Smooth muscle cell (in vitro differentiated cells): Measurements from ENCODE around the gene EPN2. TPM values are rescaled to one million over a fixed set of nuclear protein-coding genes. Genes with fewer than 3 reads are reported as not detected.

Experiments used
- DNase-seq: peaks from one replicate; lab custom pipeline; 2025; ENCODE audit not compliant: unreplicated experiment; lab: John Stamatoyannopoulos, UW
- H2AFZ ChIP-seq: fragments of 200-600 bp; sonication (generic); 2 replicates; pipeline ENCODE4 v1.6.0; 2016; ENCODE audit warnings: antibody characterized with exemption, low read depth, mild to moderate bottlenecking
- H3F3A ChIP-seq: fragments of 200-600 bp; sonication (generic); 2 replicates; pipeline ENCODE4 v1.6.0; 2017; ENCODE audit warnings: antibody characterized with exemption, low read depth
- H3K27ac ChIP-seq: fragments of 200-600 bp; sonication (generic); 2 replicates; pipeline ENCODE4 v1.5.1; 2016; ENCODE audit warnings: low read depth, mild to moderate bottlenecking
- H3K27me3 ChIP-seq: fragments of 200-600 bp; sonication (generic); 2 replicates; pipeline ENCODE4 v1.6.1; 2016; ENCODE audit warnings: low read depth, mild to moderate bottlenecking
- H3K36me3 ChIP-seq: fragments of 200-600 bp; sonication (generic); 2 replicates; pipeline ENCODE4 v1.5.1; 2016; ENCODE audit warnings: low read depth
- H3K4me1 ChIP-seq: fragments of 200-600 bp; sonication (generic); 2 replicates; pipeline ENCODE4 v1.5.1; 2016; ENCODE audit warnings: low read depth
- H3K4me2 ChIP-seq: fragments of 200-600 bp; sonication (generic); 2 replicates; pipeline ENCODE4 v1.6.0; 2016; ENCODE audit warnings: mild to moderate bottlenecking
- H3K4me3 ChIP-seq: fragments of 200-600 bp; sonication (generic); 2 replicates; pipeline ENCODE4 v1.5.1; 2016; ENCODE audit warnings: mild to moderate bottlenecking
- H3K79me2 ChIP-seq: fragments of 200-600 bp; sonication (generic); 2 replicates; pipeline ENCODE4 v1.6.0; 2016; ENCODE audit warnings: low read depth, mild to moderate bottlenecking
- H3K9ac ChIP-seq: fragments of 200-600 bp; sonication (generic); 2 replicates; pipeline ENCODE4 v1.6.0; 2016; ENCODE audit warnings: low read depth
- H3K9me3 ChIP-seq: fragments of 200-600 bp; sonication (generic); replicated peaks from 2 replicates; pipeline ENCODE4 v1.5.1; 2016; ENCODE audit warnings: low read depth
- H4K20me1 ChIP-seq: fragments of 200-600 bp; sonication (generic); 2 replicates; pipeline ENCODE4 v1.6.0; 2016; ENCODE audit warnings: low read depth
- WGBS: methylation state at CpG from one replicate; pipeline ENCODE4 v1.1.7; 2016; ENCODE audit warnings: low lambda C conversion rate; 5-methylcytosine and 5-hydroxymethylcytosine counted together
- polyA plus RNA-seq: library from polyadenylated mRNA; unstranded; fragments of >200 nt; fragmentation: Nextera tagmentation; extraction: Ambion mirVana; gene quantifications from 2 replicates; pipeline ENCODE4 v1.2.1, GENCODE V29; 2016
- total RNA-seq: library from RNA; depleted of rRNA; stranded (reverse); fragments of >200 nt; gene quantifications from 2 replicates; pipeline ENCODE4 v1.2.3, GENCODE V29; 2014
- TF ChIP-seq, protein P1 (sequence below): fragments of 200-600 bp; sonication (generic); IDR thresholded peaks from 2 replicates; pipeline ENCODE4 v1.5.1; 2017; ENCODE audit warnings: borderline replicate concordance, mild to moderate bottlenecking, antibody characterized with exemption; ENCODE audit not compliant: insufficient read depth, poor library complexity, severe bottlenecking

The EPN2 gene
- total and polyA plus RNA-seq, 2 experiments from 2014 or later = 27.6 to 46.7 TPM

DNA sequence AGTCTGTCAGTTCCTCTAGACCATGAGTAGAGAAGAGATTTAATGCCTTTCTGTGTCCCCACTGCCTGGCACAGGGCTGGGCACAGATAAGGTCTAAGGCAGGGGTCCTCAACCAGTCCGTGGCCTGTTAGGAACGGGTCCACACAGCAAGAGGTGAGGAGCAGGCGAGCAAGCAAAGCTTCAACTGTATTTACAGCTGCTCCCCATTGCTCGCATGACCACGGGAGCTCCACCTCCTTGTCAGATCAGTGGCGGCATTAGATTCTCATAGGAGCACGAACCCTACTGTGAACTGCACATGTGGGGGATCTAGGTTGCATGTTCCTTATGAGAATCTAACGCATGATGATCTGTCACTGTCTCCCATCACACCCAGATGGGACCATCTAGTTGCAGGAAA lies 123.6 kb downstream of the EPN2 start:
- H3K9me3 ChIP-seq = no peaks in the 10 kb centered on the region
- H3K36me3 ChIP-seq = no peaks in the 10 kb centered on the region
- no peaks in the 10 kb centered on the region for H3F3A ChIP-seq
- H2AFZ ChIP-seq = no peak overlapping the region
- no peak overlapping the region for H3K4me2 ChIP-seq
- H4K20me1 ChIP-seq = no peaks in the 10 kb centered on the region
- H3K27ac ChIP-seq = no peak overlapping the region
- peaks cover 10% of the 10 kb centered on the region for H3K4me1 ChIP-seq
- no peaks in the 10 kb centered on the region for H3K27me3 ChIP-seq
- 90% methylated on average over 8 of the region's 8 CpGs for WGBS
- DNase-seq = no peak
- H3K9ac ChIP-seq = no peak overlapping the region
- no peaks in the 10 kb centered on the region for H3K79me2 ChIP-seq
- no peak overlapping the region for H3K4me3 ChIP-seq
- TF ChIP-seq, protein P1, sequence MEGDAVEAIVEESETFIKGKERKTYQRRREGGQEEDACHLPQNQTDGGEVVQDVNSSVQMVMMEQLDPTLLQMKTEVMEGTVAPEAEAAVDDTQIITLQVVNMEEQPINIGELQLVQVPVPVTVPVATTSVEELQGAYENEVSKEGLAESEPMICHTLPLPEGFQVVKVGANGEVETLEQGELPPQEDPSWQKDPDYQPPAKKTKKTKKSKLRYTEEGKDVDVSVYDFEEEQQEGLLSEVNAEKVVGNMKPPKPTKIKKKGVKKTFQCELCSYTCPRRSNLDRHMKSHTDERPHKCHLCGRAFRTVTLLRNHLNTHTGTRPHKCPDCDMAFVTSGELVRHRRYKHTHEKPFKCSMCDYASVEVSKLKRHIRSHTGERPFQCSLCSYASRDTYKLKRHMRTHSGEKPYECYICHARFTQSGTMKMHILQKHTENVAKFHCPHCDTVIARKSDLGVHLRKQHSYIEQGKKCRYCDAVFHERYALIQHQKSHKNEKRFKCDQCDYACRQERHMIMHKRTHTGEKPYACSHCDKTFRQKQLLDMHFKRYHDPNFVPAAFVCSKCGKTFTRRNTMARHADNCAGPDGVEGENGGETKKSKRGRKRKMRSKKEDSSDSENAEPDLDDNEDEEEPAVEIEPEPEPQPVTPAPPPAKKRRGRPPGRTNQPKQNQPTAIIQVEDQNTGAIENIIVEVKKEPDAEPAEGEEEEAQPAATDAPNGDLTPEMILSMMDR = no peak

DNA sequence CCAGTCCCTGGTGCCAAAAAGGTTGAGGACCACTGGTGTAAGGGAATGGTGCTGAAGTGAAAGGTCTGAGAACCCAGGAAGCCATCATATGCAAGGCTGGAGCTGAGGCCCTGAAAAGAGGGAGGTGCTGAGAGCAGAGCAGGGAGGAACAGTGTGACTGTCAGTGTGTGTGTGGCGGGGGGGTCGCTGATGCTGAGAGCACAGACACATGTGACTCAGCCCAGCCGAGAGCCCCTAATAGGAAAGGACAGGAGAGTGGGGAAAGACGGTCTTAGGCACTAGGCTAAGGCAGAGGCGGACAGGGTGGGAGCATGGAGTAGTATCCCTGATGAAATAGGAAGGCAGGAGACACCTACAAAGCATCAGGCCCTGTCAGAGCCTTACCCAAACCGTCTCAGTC lies 124.2 kb downstream of the EPN2 start:
- Histone ChIP-seq H3K79me2 (no peaks in the 10 kb centered on the region), H2AFZ (no peak overlapping the region), H3K9me3 (no peaks in the 10 kb centered on the region), H3K4me1 (peaks cover 10% of the 10 kb centered on the region), H3K27me3 (no peaks in the 10 kb centered on the region), H3F3A (no peaks in the 10 kb centered on the region), H4K20me1 (no peaks in the 10 kb centered on the region), H3K27ac (no peak overlapping the region), H3K4me3 (no peak overlapping the region), H3K36me3 (no peaks in the 10 kb centered on the region), H3K4me2 (peak overlapping the region; percentile 89), H3K9ac (no peak overlapping the region)
- no peak for DNase-seq
- TF ChIP-seq, protein P1 = no peak
- 56% methylated on average over 6 of the region's 6 CpGs for WGBS

DNA sequence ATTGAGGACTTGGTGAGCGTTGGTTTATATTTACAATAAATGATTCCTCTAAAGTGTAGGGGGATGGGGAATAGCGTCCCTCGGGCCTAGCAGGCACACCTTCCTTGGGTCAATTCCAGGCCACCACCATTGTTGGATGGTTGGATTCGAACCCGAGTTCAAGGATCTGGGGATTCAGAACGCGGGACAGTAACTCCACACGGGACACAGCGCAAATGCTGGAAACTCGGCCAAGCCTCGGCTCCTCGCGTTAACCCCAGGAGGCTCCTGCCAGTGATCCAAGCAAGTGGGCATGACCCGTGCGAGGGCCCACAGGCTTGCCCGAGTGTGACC lies 124.7 kb downstream of the EPN2 start:
- TF ChIP-seq, protein P1 = no peak
- no peak for DNase-seq
- 28% methylated on average over 16 of the region's 16 CpGs for WGBS
- no peaks in the 10 kb centered on the region for H3F3A ChIP-seq
- H4K20me1 ChIP-seq = no peaks in the 10 kb centered on the region
- peak overlapping the region; percentile 90 for H3K9ac ChIP-seq
- H3K27ac ChIP-seq = peak overlapping the region; percentile 91
- peak overlapping the region; percentile 71 for H2AFZ ChIP-seq
- H3K79me2 ChIP-seq = no peaks in the 10 kb centered on the region
- H3K27me3 ChIP-seq = no peaks in the 10 kb centered on the region
- no peaks in the 10 kb centered on the region for H3K36me3 ChIP-seq
- peaks cover 10% of the 10 kb centered on the region for H3K4me1 ChIP-seq
- H3K4me3 ChIP-seq = peak overlapping the region; percentile 81
- peak overlapping the region; percentile 89 for H3K4me2 ChIP-seq
- H3K9me3 ChIP-seq = no peaks in the 10 kb centered on the region

DNA sequence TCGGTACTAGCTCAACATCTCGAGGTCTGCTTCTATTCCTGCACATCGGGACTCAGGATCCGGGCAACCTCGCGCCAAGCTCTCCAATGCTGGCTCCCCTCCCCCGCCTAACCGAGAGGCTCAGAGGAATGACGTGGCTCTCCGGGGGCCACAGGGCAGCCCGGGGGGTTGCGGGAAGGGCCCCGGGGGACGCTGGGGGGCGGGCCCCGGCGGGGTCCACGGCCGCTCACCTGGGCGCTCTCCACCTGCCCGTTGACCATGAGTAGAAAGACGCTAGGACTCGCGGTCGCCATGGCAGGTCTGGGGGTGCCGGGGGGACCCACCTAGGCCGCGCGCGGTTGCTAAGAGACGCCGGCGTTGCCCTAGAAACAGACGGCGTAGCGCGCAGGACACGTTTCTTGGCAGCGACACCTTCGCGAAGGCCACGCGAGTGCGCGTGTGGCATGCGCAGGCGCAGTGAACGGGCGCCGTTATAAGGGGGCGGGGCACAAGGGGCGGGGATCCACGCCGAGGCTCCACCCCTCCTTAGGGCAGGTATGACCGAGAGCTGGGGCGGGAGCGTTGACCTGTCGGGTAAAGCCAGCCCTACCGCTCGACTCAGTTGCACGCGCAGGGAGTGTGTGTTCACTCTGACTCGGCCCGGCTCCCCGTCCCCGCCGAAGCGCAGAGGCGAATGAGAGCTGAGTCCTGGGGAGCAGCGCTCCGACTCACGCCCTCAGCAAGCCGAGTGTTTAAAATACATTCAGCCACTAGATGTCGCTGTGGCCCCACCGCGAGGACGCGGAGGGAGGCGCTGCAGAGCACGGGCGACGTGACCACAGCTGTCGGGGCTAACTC lies 125.3 kb downstream of the EPN2 start, which contains the start of gene B9D1:
B9D1 (minus strand) TSS at position 447 of the 837 bp plus-strand sequence; CDS start at position 293, 154 bp downstream.
- TF ChIP-seq, protein P1 = peak; percentile 95
- under 1% methylated on average over 78 of the region's 83 CpGs for WGBS
- H4K20me1 ChIP-seq = no peaks in the 10 kb centered on the region

More for the DNA sequence above, 125.3 kb downstream of the EPN2 start, which contains the start of gene B9D1:
- Histone ChIP-seq H3K36me3 (no peaks in the 10 kb centered on the region), H3K27me3 (no peaks in the 10 kb centered on the region), H2AFZ (peak within 1 kb of the TSS; percentile 71), H3K9ac (peak within 1 kb of the TSS; percentile 90), H3K4me1 (peaks cover 10% of the 10 kb centered on the region), H3F3A (no peaks in the 10 kb centered on the region), H3K9me3 (no peaks in the 10 kb centered on the region), H3K27ac (peak within 1 kb of the TSS; percentile 91), H3K4me3 (peak within 1 kb of the TSS; percentile 81), H3K79me2 (no peaks in the 10 kb centered on the region), H3K4me2 (peak within 1 kb of the TSS; percentile 89)
- peak; percentile 97 for DNase-seq
